Erythroblast (primary cell): ENCODE data around the gene GALK1.

Experiments used
- GATA1 ChIP-seq: IDR thresholded peaks from 2 replicates; pipeline ENCODE4 v1.6.1; 2011; ENCODE audit warnings: low read depth, mild to moderate bottlenecking, control low read depth, low read length, moderate library complexity
- POLR2A ChIP-seq: IDR thresholded peaks from 2 replicates; pipeline ENCODE4 v1.6.1; 2011; ENCODE audit warnings: mild to moderate bottlenecking, low read length

DNA sequence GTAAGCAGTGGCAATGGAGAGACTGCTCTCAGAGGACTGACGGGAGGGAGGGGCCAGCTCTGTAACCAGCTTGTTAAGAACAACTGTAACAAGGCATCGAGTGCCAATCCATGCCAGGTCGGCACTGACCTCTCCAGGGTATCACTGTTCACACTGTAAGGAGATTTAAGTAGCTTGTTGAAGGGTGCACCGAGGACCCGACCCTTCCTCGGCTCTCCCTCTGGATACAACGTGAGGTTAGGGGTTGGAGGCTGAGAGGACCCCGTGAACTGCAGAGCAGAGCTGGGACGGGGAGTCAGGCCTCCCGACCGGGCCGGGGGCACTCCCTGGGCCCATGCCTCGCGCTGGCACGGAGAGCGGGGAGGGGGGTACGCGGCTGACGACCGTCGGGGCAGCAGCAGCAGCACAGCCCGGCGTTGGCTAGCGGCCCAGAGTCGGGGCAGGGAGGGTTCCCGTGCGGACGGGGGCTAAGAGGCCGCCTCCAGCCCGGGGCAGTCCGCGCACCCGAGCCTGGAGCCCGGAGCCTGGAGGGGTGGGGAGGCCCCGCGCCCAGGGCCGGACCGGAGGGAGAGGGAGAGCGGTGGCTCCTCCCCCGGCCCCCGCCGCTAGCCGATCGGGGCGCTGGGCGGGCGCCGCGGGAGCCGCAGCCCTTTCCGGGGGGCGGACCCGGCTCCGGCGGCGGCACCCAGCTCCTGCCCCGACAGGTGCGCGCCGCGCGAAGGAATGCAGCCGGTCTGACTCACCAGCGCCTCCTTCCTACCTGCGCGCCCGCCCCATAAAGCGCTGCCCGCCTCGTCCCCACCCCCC lies 44.1 kb downstream of the GALK1 start, which contains the start of gene ITGB4:
- peak; percentile 19 for TF ChIP-seq POLR2A
- no peak for TF ChIP-seq GATA1
